HEK293 (cell line): ENCODE measurements around the gene TAS2R38.

Experiments used
- CTCF ChIA-PET: fragments of 350-600 bp; formaldehyde crosslinking; extraction: SDS; loops from one replicate; lab custom pipeline; 2021; ENCODE audit warnings: antibody characterized with exemption; lab: Yijun Ruan, JAX
- POLR2A ChIA-PET: fragments of 300-600 bp; formaldehyde crosslinking; extraction: SDS; loops from one replicate; lab custom pipeline; 2020; ENCODE audit warnings: antibody characterized with exemption, inconsistent platforms; lab: Yijun Ruan, JAX
- H3K27ac ChIP-seq: fragments of 200-500 bp; sonication (Bioruptor generic); 2 replicates; pipeline ENCODE4 v1.5.1; 2014; ENCODE audit warnings: low read depth, low read length, control low read depth, inconsistent platforms; ENCODE audit errors: extremely low read depth
- H3K36me3 ChIP-seq, 2 experiments: fragments of 200-500 bp in 1 of 2; sonication (Bioruptor generic) in 1 of 2; 1 replicate in 1 of 2; 2 replicates in 1 of 2; pipeline ENCODE4 v1.5.1; 2014 to 2017; ENCODE audit warnings: inconsistent platforms in 2 of 2, low read length in 2 of 2; ENCODE audit not compliant: control insufficient read depth in 2 of 2, insufficient read depth in 1 of 2
- H3K4me1 ChIP-seq: fragments of 200-500 bp; sonication (Bioruptor generic); 2 replicates; pipeline ENCODE4 v1.5.1; 2014; ENCODE audit warnings: mild to moderate bottlenecking, low read length, inconsistent platforms; ENCODE audit not compliant: control insufficient read depth, insufficient read depth
- H3K4me3 ChIP-seq: 2 replicates; pipeline ENCODE4 v1.5.1; 2011; ENCODE audit warnings: low read depth, mild to moderate bottlenecking, control low read depth, low read length, moderate library complexity
- H3K9me3 ChIP-seq: fragments of 200-500 bp; sonication (Bioruptor generic); 2 replicates; pipeline ENCODE4 v1.5.1; 2014; ENCODE audit warnings: low read depth, low read length, inconsistent platforms; ENCODE audit not compliant: control insufficient read depth, insufficient read depth
- GLIS2 ChIP-seq: fragments of 450-650 bp; formaldehyde crosslinking; IDR thresholded peaks from 2 replicates; pipeline ENCODE4 v1.5.1; 2016; ENCODE audit warnings: missing biosample characterization, missing genetic modification characterization
- SETDB1 ChIP-seq: IDR thresholded peaks from one replicate; pipeline ENCODE4 v1.6.1; 2017; ENCODE audit warnings: mild to moderate bottlenecking, low read length, moderate library complexity, mixed read lengths; ENCODE audit not compliant: insufficient read length
- ZBTB11 ChIP-seq: fragments of 450-650 bp; formaldehyde crosslinking; conservative IDR thresholded peaks from 2 replicates; pipeline ENCODE4 v1.5.1; 2016; ENCODE audit warnings: low read depth, missing biosample characterization, missing genetic modification characterization
- ZBTB44 ChIP-seq: fragments of 450-650 bp; IDR thresholded peaks from 2 replicates; pipeline ENCODE4 v1.5.1; 2018; ENCODE audit warnings: missing biosample characterization, mild to moderate bottlenecking, missing genetic modification characterization
- ZFP37 ChIP-seq: fragments of 450-650 bp; formaldehyde crosslinking; IDR thresholded peaks from 2 replicates; pipeline ENCODE4 v1.5.1; 2016; ENCODE audit warnings: missing biosample characterization, missing genetic modification characterization
- ZNF114 ChIP-seq: fragments of 450-650 bp; formaldehyde crosslinking; IDR thresholded peaks from 2 replicates; pipeline ENCODE4 v1.5.0; 2017; ENCODE audit warnings: missing biosample characterization, missing genetic modification characterization
- ZNF148 ChIP-seq: fragments of 450-650 bp; formaldehyde crosslinking; IDR thresholded peaks from 2 replicates; pipeline ENCODE4 v1.5.0; 2017; ENCODE audit warnings: missing biosample characterization, missing genetic modification characterization, borderline replicate concordance
- ZNF157 ChIP-seq: fragments of 450-650 bp; formaldehyde crosslinking; IDR thresholded peaks from 2 replicates; pipeline ENCODE4 v1.5.1; 2016; ENCODE audit warnings: missing biosample characterization, missing genetic modification characterization
- ZNF223 ChIP-seq: fragments of 450-650 bp; formaldehyde crosslinking; IDR thresholded peaks from 2 replicates; pipeline ENCODE4 v1.5.1; 2016; ENCODE audit warnings: missing biosample characterization, missing genetic modification characterization
- ZNF521 ChIP-seq: fragments of 450-650 bp; formaldehyde crosslinking; IDR thresholded peaks from 2 replicates; pipeline ENCODE4 v1.5.1; 2017; ENCODE audit warnings: missing biosample characterization, mild to moderate bottlenecking, missing genetic modification characterization
- ZNF596 ChIP-seq: fragments of 450-650 bp; IDR thresholded peaks from 2 replicates; pipeline ENCODE4 v1.5.0; 2018; ENCODE audit warnings: missing biosample characterization, mild to moderate bottlenecking, missing genetic modification characterization, moderate library complexity
- ZNF610 ChIP-seq: fragments of 450-650 bp; formaldehyde crosslinking; IDR thresholded peaks from 2 replicates; pipeline ENCODE4 v1.5.1; 2016; ENCODE audit warnings: missing biosample characterization, missing genetic modification characterization, borderline replicate concordance
- ZNF629 ChIP-seq: fragments of 450-650 bp; formaldehyde crosslinking; IDR thresholded peaks from 2 replicates; pipeline ENCODE4 v1.5.1; 2017; ENCODE audit warnings: missing biosample characterization, missing genetic modification characterization
- ZNF658 ChIP-seq: fragments of 450-650 bp; formaldehyde crosslinking; IDR thresholded peaks from 2 replicates; pipeline ENCODE4; 2016; ENCODE audit warnings: missing biosample characterization, missing genetic modification characterization
- ZNF837 ChIP-seq: fragments of 450-650 bp; formaldehyde crosslinking; IDR thresholded peaks from 2 replicates; pipeline ENCODE4 v1.5.1; 2016; ENCODE audit warnings: missing biosample characterization, missing genetic modification characterization
- ZSCAN23 ChIP-seq: fragments of 450-650 bp; formaldehyde crosslinking; IDR thresholded peaks from 2 replicates; pipeline ENCODE4 v1.5.1; 2016; ENCODE audit warnings: missing biosample characterization, missing genetic modification characterization
- ZXDB ChIP-seq: fragments of 450-650 bp; formaldehyde crosslinking; IDR thresholded peaks from 2 replicates; pipeline ENCODE4 v1.5.1; 2016; ENCODE audit warnings: missing biosample characterization, missing genetic modification characterization

TAS2R38 gene

GRCh38 chr7:141943846-141944245 lies 29.7 kb downstream of the TAS2R38 start (continued):
- TF ChIP-seq ZBTB11 (tag by site-specific recombination): no peak
- no peak for TF ChIP-seq ZNF610 (tag by site-specific recombination)
- no peak for TF ChIP-seq ZBTB44 (tag by site-specific recombination)
- no peak for TF ChIP-seq ZXDB (tag by site-specific recombination)

- CTCF ChIA-PET: interaction anchor here (0.7 kb wide), 1 partner anchor 46 kb away, joined by 4 read pairs; no protein-coding TSS in a partner anchor
- no peaks in the 10 kb centered on the region for H3K9me3 ChIP-seq
- no peak overlapping the region for H3K27ac ChIP-seq
- TF ChIP-seq ZNF837 (tag by site-specific recombination) (no peak), SETDB1 (peak; percentile 45)
- H3K4me3 ChIP-seq: no peak overlapping the region
- no peaks in the 10 kb centered on the region for H3K4me1 ChIP-seq
- POLR2A ChIA-PET: no interaction called here
- no peaks in the 10 kb centered on the region for H3K36me3 ChIP-seq
Observed at GRCh38 chr7:141941075-141941474, 32.5 kb downstream of the TAS2R38 start.

GRCh38 chr7:141930211-141930610 lies 43.4 kb downstream of the TAS2R38 start:
- CTCF ChIA-PET: interaction anchor here (0.5 kb wide), 1 partner anchor 214 kb away, joined by 4 read pairs; no protein-coding TSS in a partner anchor
- no peak for TF ChIP-seq ZNF223
- TF ChIP-seq ZFP37 (tag by site-specific recombination): no peak
- no peak for TF ChIP-seq ZNF629
- no peak for TF ChIP-seq GLIS2 (tag by site-specific recombination)
- no peak for TF ChIP-seq ZNF114 (tag by site-specific recombination)
- no peak for TF ChIP-seq ZNF521 (tag by site-specific recombination)
- no peak for TF ChIP-seq ZNF157
- TF ChIP-seq ZNF658: no peak
- TF ChIP-seq ZNF596 (tag by site-specific recombination): no peak
- TF ChIP-seq ZSCAN23: no peak
- TF ChIP-seq ZNF148 (tag by site-specific recombination): no peak
- Histone ChIP-seq H3K4me1 (no peaks in the 10 kb centered on the region), H3K9me3 (no peaks in the 10 kb centered on the region), H3K4me3 (no peak overlapping the region), H3K27ac (no peak overlapping the region), H3K36me3 (no peaks in the 10 kb centered on the region)
- POLR2A ChIA-PET: no interaction called here
